ENCODE data around the gene GIPC1. TPM values are rescaled to one million over a fixed set of nuclear protein-coding genes. Genes with fewer than 3 reads are reported as not detected.

The GIPC1 gene
- total RNA-seq (100 to 1,000 TPM; 120 to 154 TPM), polyA plus RNA-seq (ENCODE audit: insufficient read length in 6 of 6) (10 to 100 TPM; 43.7 to 70.9 (median 61.7) TPM)
- long read RNA-seq, donor 1, transcript GIPC1-205 (8 exons, 1,386 nt), result minor isoform, 15 of 49 reads
- long read RNA-seq, donor 1, transcript GIPC1-213 (7 exons, 1,068 nt), result minor isoform, 6 of 49 reads
- long read RNA-seq, donor 1, transcript GIPC1-203 (9 exons, 1,926 nt), result major isoform, 20 of 49 reads
- long read RNA-seq, donor 1, partial matches to known transcripts, result 5 of 49 reads
- long read RNA-seq, donor 1, other reads (novel, unspliced or antisense), result 0 of 49 reads
- long read RNA-seq, donor 2, transcript GIPC1-205 (8 exons, 1,386 nt), result minor isoform, 13 of 29 reads
- long read RNA-seq, donor 2, transcript GIPC1-203 (9 exons, 1,926 nt), result major isoform, 15 of 29 reads
- long read RNA-seq, donor 2, partial matches to known transcripts, result 0 of 29 reads
- long read RNA-seq, donor 2, other reads (novel, unspliced or antisense), result 0 of 29 reads
- long read RNA-seq, donor 3, transcript GIPC1-203 (9 exons, 1,926 nt), result major isoform, 24 of 39 reads
- long read RNA-seq, donor 3, transcript GIPC1-205 (8 exons, 1,386 nt), result minor isoform, 12 of 39 reads
- long read RNA-seq, donor 3, partial matches to known transcripts, result 0 of 39 reads
- long read RNA-seq, donor 3, other reads (novel, unspliced or antisense), result 0 of 39 reads
- long read RNA-seq, donor 4, partial matches to known transcripts, result 11 of 21 reads
- long read RNA-seq, donor 4, other reads (novel, unspliced or antisense), result 4 of 21 reads
- long read RNA-seq, donor 5, transcript GIPC1-205 (8 exons, 1,386 nt), result minor isoform, 8 of 26 reads
- long read RNA-seq, donor 5, transcript GIPC1-203 (9 exons, 1,926 nt), result major isoform, 12 of 26 reads
- long read RNA-seq, donor 5, partial matches to known transcripts, result 0 of 26 reads
- long read RNA-seq, donor 5, other reads (novel, unspliced or antisense), result 0 of 26 reads
- long read RNA-seq, donor 6, transcript GIPC1-205 (8 exons, 1,386 nt), result minor isoform, 16 of 58 reads
- long read RNA-seq, donor 6, transcript GIPC1-203 (9 exons, 1,926 nt), result major isoform, 19 of 58 reads
- long read RNA-seq, donor 6, partial matches to known transcripts, result 14 of 58 reads
- long read RNA-seq, donor 6, other reads (novel, unspliced or antisense), result 0 of 58 reads
- long read RNA-seq, donor 7, transcript GIPC1-203 (9 exons, 1,926 nt), result major isoform, 10 of 23 reads
- long read RNA-seq, donor 7, transcript GIPC1-205 (8 exons, 1,386 nt), result minor isoform, 9 of 23 reads
- long read RNA-seq, donor 7, partial matches to known transcripts, result 0 of 23 reads
- long read RNA-seq, donor 7, other reads (novel, unspliced or antisense), result 0 of 23 reads
- long read RNA-seq, donor 8, transcript GIPC1-205 (8 exons, 1,386 nt), result major isoform, 14 of 31 reads
- long read RNA-seq, donor 8, transcript GIPC1-203 (9 exons, 1,926 nt), result minor isoform, 12 of 31 reads
- long read RNA-seq, donor 8, partial matches to known transcripts, result 0 of 31 reads
- long read RNA-seq, donor 8, other reads (novel, unspliced or antisense), result 0 of 31 reads
- long read RNA-seq, donor 9, result 0 reads
- long read RNA-seq, donor 10, partial matches to known transcripts, result 5 of 17 reads
- long read RNA-seq, donor 10, other reads (novel, unspliced or antisense), result 6 of 17 reads
- long read RNA-seq, donor 11, result 0 reads
- long read RNA-seq, donor 12, transcript GIPC1-205 (8 exons, 1,386 nt), result minor isoform, 8 of 29 reads
- long read RNA-seq, donor 12, transcript GIPC1-203 (9 exons, 1,926 nt), result major isoform, 12 of 29 reads
- long read RNA-seq, donor 12, partial matches to known transcripts, result 6 of 29 reads
- long read RNA-seq, donor 12, other reads (novel, unspliced or antisense), result 0 of 29 reads

GRCh38 chr19:14496029-14496833, at the start of gene GIPC1:
Gene GIPC1, minus strand, starts transcription at chr19:14496127. Its CDS starts 13,151 bp downstream, at chr19:14482976.
- H3K4me3 ChIP-seq, result peak within 1 kb of the TSS; percentile 85 to 87
- intact Hi-C loops (cut with DNase I), result no loop called here
- H3K27ac ChIP-seq, result peak within 1 kb of the TSS; percentile 75 to 76
- H3K36me3 ChIP-seq, result peaks cover 0 to 10% of the 10 kb centered on the region in 2 donors
- H3K27me3 ChIP-seq, result no peaks in the 10 kb centered on the region
- TF ChIP-seq CTCF (IDR thresholded peaks at IDR 0.05), result no peak
- DNase-seq, result peak; percentile 94 to 99 (median 97)
- no peaks in the 10 kb centered on the region for H3K9me3 ChIP-seq
- peaks cover 18 to 34% of the 10 kb centered on the region in 2 donors for H3K4me1 ChIP-seq
- peak; percentile 95 for ATAC-seq

GRCh38 chr19:14545716-14546082, 49.8 kb upstream of the GIPC1 start:
- Histone ChIP-seq H3K4me1 (peaks cover 0 to 9% of the 10 kb centered on the region in 2 donors), H3K27me3 (no peaks in the 10 kb centered on the region), H3K4me3 (no peak overlapping the region), H3K9me3 (no peaks in the 10 kb centered on the region), H3K27ac (no peak overlapping the region), H3K36me3 (peaks cover 0 to 12% of the 10 kb centered on the region in 2 donors)
- no peak for TF ChIP-seq CTCF (IDR thresholded peaks at IDR 0.05)
- DNase-seq (no peak), ATAC-seq (no peak)
- intact Hi-C loops (cut with DNase I), result no loop called here

- Histone ChIP-seq H3K36me3 (peaks cover 0 to 9% of the 10 kb centered on the region in 2 donors), H3K4me1 (peaks cover 0 to 5% of the 10 kb centered on the region in 2 donors), H3K27me3 (no peaks in the 10 kb centered on the region), H3K4me3 (no peak overlapping the region), H3K9me3 (no peaks in the 10 kb centered on the region), H3K27ac (no peak overlapping the region)
- ATAC-seq (peak; percentile 70), DNase-seq (peak in 1 of 4 donors; percentile 82)
- no peak for TF ChIP-seq CTCF (IDR thresholded peaks at IDR 0.05)
- intact Hi-C loops (cut with DNase I), result no loop called here
These were observed 49.2 kb upstream of the GIPC1 start for GRCh38 chr19:14544977-14545715.

Data from left lung (tissue), 14 donors.